ENCODE measurements around the gene RYR2.

The RYR2 gene

GRCh38 chr1:237029850-237030535 lies 12.0 kb upstream of the RYR2 start:
- Histone ChIP-seq H3K27ac (no peak overlapping the region), H3K4me3 (no peak overlapping the region)

- H3K4me3 ChIP-seq: no peak overlapping the region
- no peak overlapping the region for H3K27ac ChIP-seq
Measured at GRCh38 chr1:237031480-237031879, 10.5 kb upstream of the RYR2 start.

- no peak overlapping the region for H3K27ac ChIP-seq
- H3K4me3 ChIP-seq: no peak overlapping the region
Measured at GRCh38 chr1:237032029-237032428, 10.0 kb upstream of the RYR2 start.

- Histone ChIP-seq H3K27ac (no peak overlapping the region), H3K4me3 (no peak overlapping the region)
Measured at GRCh38 chr1:237033061-237033460, 8.9 kb upstream of the RYR2 start.

GRCh38 chr1:237033804-237034203 lies 8.2 kb upstream of the RYR2 start:
- no peak overlapping the region for H3K27ac ChIP-seq
- no peak overlapping the region for H3K4me3 ChIP-seq

GRCh38 chr1:237035759-237036158 lies 6.2 kb upstream of the RYR2 start:
- no peak overlapping the region for H3K4me3 ChIP-seq
- no peak overlapping the region for H3K27ac ChIP-seq

GRCh38 chr1:237038211-237038610 lies 3.8 kb upstream of the RYR2 start:
- Histone ChIP-seq H3K27ac (no peak overlapping the region), H3K4me3 (no peak overlapping the region)

- Histone ChIP-seq H3K27ac (no peak overlapping the region), H3K4me3 (no peak overlapping the region)
Measured at GRCh38 chr1:237040823-237041222, 1.2 kb upstream of the RYR2 start.

- H3K27ac ChIP-seq: no peak overlapping the region
- H3K4me3 ChIP-seq: peak overlapping the region in 2 of 7 experiments; percentile 35 to 46
Measured at GRCh38 chr1:237041461-237041794, 556 bp upstream of the RYR2 start.

- Histone ChIP-seq H3K27ac (peak overlapping the region in 1 of 21 experiments; percentile 50), H3K4me3 (peak overlapping the region; percentile 6 to 46 (median 21))
Measured at GRCh38 chr1:237042526-237042891, 525 bp downstream of the RYR2 start.

GRCh38 chr1:237042892-237043576 lies 1.1 kb downstream of the RYR2 start:
- peak overlapping the region; percentile 6 to 46 (median 21) for H3K4me3 ChIP-seq
- no peak overlapping the region for H3K27ac ChIP-seq

- H3K27ac ChIP-seq: no peak overlapping the region
- H3K4me3 ChIP-seq: no peak overlapping the region
Measured at GRCh38 chr1:237043846-237044636, 2.1 kb downstream of the RYR2 start.

- H3K4me3 ChIP-seq: no peak overlapping the region
Measured at GRCh38 chr1:237045278-237046016, 3.5 kb downstream of the RYR2 start.

GRCh38 chr1:237048803-237049202 lies 6.8 kb downstream of the RYR2 start:
- Histone ChIP-seq H3K4me3 (no peak overlapping the region), H3K27ac (no peak overlapping the region)

More at GRCh38 chr1:237045278-237046016, 3.5 kb downstream of the RYR2 start:
- no peak overlapping the region for H3K27ac ChIP-seq

GRCh38 chr1:237050185-237050584 lies 8.2 kb downstream of the RYR2 start:
- H3K4me3 ChIP-seq: no peak overlapping the region
- H3K27ac ChIP-seq: no peak overlapping the region

GRCh38 chr1:237050915-237051314 lies 8.9 kb downstream of the RYR2 start:
- no peak overlapping the region for H3K27ac ChIP-seq
- H3K4me3 ChIP-seq: no peak overlapping the region

- no peak overlapping the region for H3K27ac ChIP-seq
- no peak overlapping the region for H3K4me3 ChIP-seq
Measured at GRCh38 chr1:237054313-237054712, 12.3 kb downstream of the RYR2 start.

- Histone ChIP-seq H3K27ac (no peak overlapping the region), H3K4me3 (no peak overlapping the region)
Measured at GRCh38 chr1:237058470-237058869, 16.5 kb downstream of the RYR2 start.

- Histone ChIP-seq H3K4me3 (no peak overlapping the region), H3K27ac (no peak overlapping the region)
Measured at GRCh38 chr1:237059244-237059643, 17.3 kb downstream of the RYR2 start.

GRCh38 chr1:237062976-237063375 lies 21.0 kb downstream of the RYR2 start:
- Histone ChIP-seq H3K4me3 (no peak overlapping the region), H3K27ac (no peak overlapping the region)

All from skin epidermis (tissue), 12 donors.